ENCODE data around the gene DLEC1. TPM values are rescaled to one million over a fixed set of nuclear protein-coding genes. Genes with fewer than 3 reads are reported as not detected.

The DLEC1 gene
- polyA plus RNA-seq, 4 donors = 0.19 to 1.5 (median 0.85) TPM

- 28 to 65% (median 64%) methylated on average over 1 of the region's 1 CpG for WGBS, 3 donors
- no peak overlapping the region for H3K27ac ChIP-seq (ENCODE audit: low read depth in 1 of 3, low read length in 2 of 3)
- DNase-seq = no peak
- H3K4me3 ChIP-seq (ENCODE audit: low read depth in 1 of 3, low read length in 3 of 3) = no peak overlapping the region
- H3K27me3 ChIP-seq (ENCODE audit: control insufficient read depth in 3 of 3, insufficient read depth in 3 of 3, low read length in 3 of 3) = peaks cover 0 to 3% (median 0%) of the 10 kb centered on the region in 3 donors
- FAIRE-seq = no peak
- no peaks in the 10 kb centered on the region for H3K36me3 ChIP-seq (ENCODE audit: control insufficient read depth in 3 of 3, insufficient read depth in 2 of 3, low read depth in 1 of 3, low read length in 3 of 3)
- H3K4me1 ChIP-seq (ENCODE audit: control insufficient read depth in 3 of 3, insufficient read depth in 2 of 3, low read depth in 1 of 3, low read length in 2 of 3) = no peaks in the 10 kb centered on the region
- no peaks in the 10 kb centered on the region for H3K9me3 ChIP-seq (ENCODE audit: control insufficient read depth in 2 of 2, insufficient read depth in 1 of 2, low read depth in 1 of 2, low read length in 1 of 2)
These were observed 63.4 kb downstream of the DLEC1 start for GRCh38 chr3:38102444-38102814.

GRCh38 chr3:38105525-38105924 is 66.5 kb downstream of the DLEC1 start:
- H3K27ac ChIP-seq (ENCODE audit: low read depth in 1 of 3, low read length in 2 of 3) = no peak overlapping the region
- H3K36me3 ChIP-seq (ENCODE audit: control insufficient read depth in 3 of 3, insufficient read depth in 2 of 3, low read depth in 1 of 3, low read length in 3 of 3) = no peaks in the 10 kb centered on the region
- H3K4me3 ChIP-seq (ENCODE audit: low read depth in 1 of 3, low read length in 3 of 3) = no peak overlapping the region
- no peaks in the 10 kb centered on the region for H3K9me3 ChIP-seq (ENCODE audit: control insufficient read depth in 2 of 2, insufficient read depth in 1 of 2, low read depth in 1 of 2, low read length in 1 of 2)
- FAIRE-seq (no peak), DNase-seq (no peak)
- no peaks in the 10 kb centered on the region for H3K4me1 ChIP-seq (ENCODE audit: control insufficient read depth in 3 of 3, insufficient read depth in 2 of 3, low read depth in 1 of 3, low read length in 2 of 3)
- WGBS, 3 donors = 40 to 74% (median 59%) methylated on average over 1 of the region's 1 CpG
- no peaks in the 10 kb centered on the region for H3K27me3 ChIP-seq (ENCODE audit: control insufficient read depth in 3 of 3, insufficient read depth in 3 of 3, low read length in 3 of 3)

- no peaks in the 10 kb centered on the region for H3K27me3 ChIP-seq (ENCODE audit: control insufficient read depth in 3 of 3, insufficient read depth in 3 of 3, low read length in 3 of 3)
- no peaks in the 10 kb centered on the region for H3K4me1 ChIP-seq (ENCODE audit: control insufficient read depth in 3 of 3, insufficient read depth in 2 of 3, low read depth in 1 of 3, low read length in 2 of 3)
- no peak for FAIRE-seq
- no peaks in the 10 kb centered on the region for H3K36me3 ChIP-seq (ENCODE audit: control insufficient read depth in 3 of 3, insufficient read depth in 2 of 3, low read depth in 1 of 3, low read length in 3 of 3)
- no peak for DNase-seq
- no peaks in the 10 kb centered on the region for H3K9me3 ChIP-seq (ENCODE audit: control insufficient read depth in 2 of 2, insufficient read depth in 1 of 2, low read depth in 1 of 2, low read length in 1 of 2)
- H3K4me3 ChIP-seq (ENCODE audit: low read depth in 1 of 3, low read length in 3 of 3) = no peak overlapping the region
- WGBS, 3 donors = 70 to 86% (median 78%) methylated on average over 7 of the region's 7 CpGs
- H3K27ac ChIP-seq (ENCODE audit: low read depth in 1 of 3, low read length in 2 of 3) = no peak overlapping the region
These were observed 69.1 kb downstream of the DLEC1 start for GRCh38 chr3:38107911-38108648.

- H3K27me3 ChIP-seq (ENCODE audit: control insufficient read depth in 3 of 3, insufficient read depth in 3 of 3, low read length in 3 of 3) = no peaks in the 10 kb centered on the region
- no peaks in the 10 kb centered on the region for H3K4me1 ChIP-seq (ENCODE audit: control insufficient read depth in 3 of 3, insufficient read depth in 2 of 3, low read depth in 1 of 3, low read length in 2 of 3)
- FAIRE-seq (no peak), DNase-seq (no peak)
- 80 to 88% (median 80%) methylated on average over 11 of the region's 11 CpGs for WGBS, 3 donors
- H3K36me3 ChIP-seq (ENCODE audit: control insufficient read depth in 3 of 3, insufficient read depth in 2 of 3, low read depth in 1 of 3, low read length in 3 of 3) = no peaks in the 10 kb centered on the region
- no peaks in the 10 kb centered on the region for H3K9me3 ChIP-seq (ENCODE audit: control insufficient read depth in 2 of 2, insufficient read depth in 1 of 2, low read depth in 1 of 2, low read length in 1 of 2)
- no peak overlapping the region for H3K27ac ChIP-seq (ENCODE audit: low read depth in 1 of 3, low read length in 2 of 3)
- H3K4me3 ChIP-seq (ENCODE audit: low read depth in 1 of 3, low read length in 3 of 3) = no peak overlapping the region
These were observed 69.9 kb downstream of the DLEC1 start for GRCh38 chr3:38108649-38109579.

- Histone ChIP-seq H3K4me1 (ENCODE audit: control insufficient read depth in 3 of 3, insufficient read depth in 2 of 3, low read depth in 1 of 3, low read length in 2 of 3) (no peaks in the 10 kb centered on the region), H3K27ac (ENCODE audit: low read depth in 1 of 3, low read length in 2 of 3) (no peak overlapping the region), H3K27me3 (ENCODE audit: control insufficient read depth in 3 of 3, insufficient read depth in 3 of 3, low read length in 3 of 3) (no peaks in the 10 kb centered on the region), H3K36me3 (ENCODE audit: control insufficient read depth in 3 of 3, insufficient read depth in 2 of 3, low read depth in 1 of 3, low read length in 3 of 3) (no peaks in the 10 kb centered on the region), H3K9me3 (ENCODE audit: control insufficient read depth in 2 of 2, insufficient read depth in 1 of 2, low read depth in 1 of 2, low read length in 1 of 2) (no peaks in the 10 kb centered on the region), H3K4me3 (ENCODE audit: low read depth in 1 of 3, low read length in 3 of 3) (no peak overlapping the region)
- no peak for DNase-seq
- no peak for FAIRE-seq
- WGBS, 3 donors = 88 to 94% (median 88%) methylated on average over 17 of the region's 17 CpGs
These were observed 70.7 kb downstream of the DLEC1 start for GRCh38 chr3:38109580-38110313.

- Histone ChIP-seq H3K9me3 (ENCODE audit: control insufficient read depth in 2 of 2, insufficient read depth in 1 of 2, low read depth in 1 of 2, low read length in 1 of 2) (no peaks in the 10 kb centered on the region), H3K27me3 (ENCODE audit: control insufficient read depth in 3 of 3, insufficient read depth in 3 of 3, low read length in 3 of 3) (no peaks in the 10 kb centered on the region), H3K4me1 (ENCODE audit: control insufficient read depth in 3 of 3, insufficient read depth in 2 of 3, low read depth in 1 of 3, low read length in 2 of 3) (no peaks in the 10 kb centered on the region), H3K27ac (ENCODE audit: low read depth in 1 of 3, low read length in 2 of 3) (no peak overlapping the region), H3K36me3 (ENCODE audit: control insufficient read depth in 3 of 3, insufficient read depth in 2 of 3, low read depth in 1 of 3, low read length in 3 of 3) (no peaks in the 10 kb centered on the region), H3K4me3 (ENCODE audit: low read depth in 1 of 3, low read length in 3 of 3) (no peak overlapping the region)
- 86 to 95% (median 92%) methylated on average over 6 of the region's 6 CpGs for WGBS, 3 donors
- DNase-seq (no peak), FAIRE-seq (no peak)
These were observed 71.5 kb downstream of the DLEC1 start for GRCh38 chr3:38110314-38111050.

GRCh38 chr3:38111201-38111600 is 72.2 kb downstream of the DLEC1 start:
- no peak for DNase-seq

More at GRCh38 chr3:38111201-38111600, 72.2 kb downstream of the DLEC1 start:
- no peaks in the 10 kb centered on the region for H3K36me3 ChIP-seq (ENCODE audit: control insufficient read depth in 3 of 3, insufficient read depth in 2 of 3, low read depth in 1 of 3, low read length in 3 of 3)
- no peak overlapping the region for H3K27ac ChIP-seq (ENCODE audit: low read depth in 1 of 3, low read length in 2 of 3)
- 91 to 94% (median 92%) methylated on average over 4 of the region's 4 CpGs for WGBS, 3 donors
- no peaks in the 10 kb centered on the region for H3K4me1 ChIP-seq (ENCODE audit: control insufficient read depth in 3 of 3, insufficient read depth in 2 of 3, low read depth in 1 of 3, low read length in 2 of 3)
- no peak for FAIRE-seq
- H3K9me3 ChIP-seq (ENCODE audit: control insufficient read depth in 2 of 2, insufficient read depth in 1 of 2, low read depth in 1 of 2, low read length in 1 of 2) = no peaks in the 10 kb centered on the region
- no peak overlapping the region for H3K4me3 ChIP-seq (ENCODE audit: low read depth in 1 of 3, low read length in 3 of 3)
- H3K27me3 ChIP-seq (ENCODE audit: control insufficient read depth in 3 of 3, insufficient read depth in 3 of 3, low read length in 3 of 3) = no peaks in the 10 kb centered on the region
